ENCODE data around the gene FNIP1.

- TF ChIP-seq CTCF (IDR thresholded peaks at IDR 0.05) = no peak
- no peak for TF ChIP-seq POLR2A (IDR thresholded peaks at IDR 0.05)
- no peak for TF ChIP-seq POLR2AphosphoS5 (IDR thresholded peaks at IDR 0.05)
These were observed 160.9 kb downstream of the FNIP1 start for GRCh38 chr5:131635684-131636572.
